Subcutaneous abdominal adipose tissue (tissue), 5 donors: ENCODE data around the gene ABLIM1.
A peak's percentile ranks its signal among the peaks of the same experiment; 100 is the strongest.

Source experiments
- H3K27ac ChIP-seq: one replicate; pipeline ENCODE4 v1.7.0; 2013; ENCODE audit warnings: low read depth, mild to moderate bottlenecking, inconsistent platforms, low read length, moderate library complexity
- H3K27me3 ChIP-seq, 5 donors: one replicate each; pipeline ENCODE4 v1.7.0; 2013; ENCODE audit warnings: low read length in 5 of 5, inconsistent platforms in 1 of 5; ENCODE audit not compliant: control insufficient read depth in 5 of 5, insufficient read depth in 4 of 5
- H3K36me3 ChIP-seq, 5 donors: one replicate each; pipeline ENCODE4 v1.7.0; 2013; ENCODE audit warnings: low read length in 5 of 5; ENCODE audit not compliant: control insufficient read depth in 5 of 5, insufficient read depth in 5 of 5
- H3K4me1 ChIP-seq, 5 donors: one replicate each; pipeline ENCODE4 v1.7.0; 2013; ENCODE audit warnings: low read length in 5 of 5, mild to moderate bottlenecking in 3 of 5, moderate library complexity in 1 of 5; ENCODE audit not compliant: control insufficient read depth in 5 of 5, insufficient read depth in 5 of 5
- H3K4me3 ChIP-seq, 5 donors: one replicate each; pipeline ENCODE4 v1.7.0; 2013; ENCODE audit warnings: low read length in 5 of 5, low read depth in 1 of 5
- H3K9ac ChIP-seq, 5 donors: one replicate each; pipeline ENCODE4 v1.7.0; 2013; ENCODE audit warnings: low read length in 5 of 5, mild to moderate bottlenecking in 4 of 5, moderate library complexity in 3 of 5
- H3K9me3 ChIP-seq, 5 donors: one replicate each; pipeline ENCODE4 v1.7.0; 2013; ENCODE audit warnings: low read length in 5 of 5; ENCODE audit not compliant: control insufficient read depth in 5 of 5
- donor health status: healthy.
- donor health status: healthy.
- donor health status: healthy.
- donor health status: healthy.
- donor health status: healthy.

ABLIM1 gene

DNA sequence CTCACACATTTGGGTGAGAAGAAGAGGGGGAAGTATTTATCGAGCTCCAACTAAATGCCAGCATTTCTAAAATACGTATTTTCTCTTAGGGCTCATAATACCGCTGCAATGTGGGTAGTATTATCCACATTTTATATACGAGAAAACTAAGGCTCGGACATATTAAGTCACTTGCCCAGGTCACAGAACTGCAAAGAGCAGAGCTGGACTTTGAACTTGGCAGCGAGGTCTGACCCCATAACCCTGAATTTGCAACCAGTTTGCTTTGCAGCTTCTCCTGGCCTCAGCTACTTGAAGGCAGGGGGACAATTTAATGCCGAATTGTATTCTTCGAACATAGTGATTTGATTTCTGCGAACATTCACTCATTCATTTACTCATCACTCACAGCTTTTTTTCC lies 7.2 kb downstream of the ABLIM1 start:
- H3K27me3 ChIP-seq, result no peaks in the 10 kb centered on the region
- H3K9me3 ChIP-seq, result no peaks in the 10 kb centered on the region
- H3K9ac ChIP-seq, result no peak overlapping the region
- H3K4me1 ChIP-seq, result peaks cover 3 to 73% (median 6%) of the 10 kb centered on the region in 5 donors
- H3K36me3 ChIP-seq, result peaks cover 0 to 3% (median 0%) of the 10 kb centered on the region in 5 donors
- H3K4me3 ChIP-seq, result no peak overlapping the region
- peak overlapping the region; percentile 58 for H3K27ac ChIP-seq

DNA sequence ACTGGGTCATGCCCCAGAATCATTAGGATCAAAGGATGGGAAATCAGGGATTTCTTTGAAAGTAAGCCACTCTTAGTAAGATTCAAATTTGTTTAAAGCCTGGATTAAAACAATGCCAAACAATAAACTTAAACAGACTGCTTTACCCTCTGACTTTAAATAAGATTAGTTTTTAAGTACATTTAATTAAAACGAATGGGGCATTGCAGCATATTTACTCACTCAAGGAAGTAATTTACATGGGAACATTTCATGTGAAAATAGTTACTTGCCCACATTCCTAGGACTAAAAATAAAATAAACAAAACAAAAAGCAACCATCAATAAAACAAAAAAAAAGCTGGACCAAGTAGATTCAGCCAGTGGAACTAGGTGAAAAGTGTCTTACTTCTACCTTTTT lies 7.8 kb downstream of the ABLIM1 start:
- Histone ChIP-seq H3K9me3 (no peaks in the 10 kb centered on the region), H3K9ac (no peak overlapping the region), H3K4me3 (no peak overlapping the region), H3K36me3 (peaks cover 0 to 3% (median 0%) of the 10 kb centered on the region in 5 donors), H3K27me3 (no peaks in the 10 kb centered on the region), H3K4me1 (peaks cover 3 to 73% (median 6%) of the 10 kb centered on the region in 5 donors), H3K27ac (peak overlapping the region; percentile 58)

DNA sequence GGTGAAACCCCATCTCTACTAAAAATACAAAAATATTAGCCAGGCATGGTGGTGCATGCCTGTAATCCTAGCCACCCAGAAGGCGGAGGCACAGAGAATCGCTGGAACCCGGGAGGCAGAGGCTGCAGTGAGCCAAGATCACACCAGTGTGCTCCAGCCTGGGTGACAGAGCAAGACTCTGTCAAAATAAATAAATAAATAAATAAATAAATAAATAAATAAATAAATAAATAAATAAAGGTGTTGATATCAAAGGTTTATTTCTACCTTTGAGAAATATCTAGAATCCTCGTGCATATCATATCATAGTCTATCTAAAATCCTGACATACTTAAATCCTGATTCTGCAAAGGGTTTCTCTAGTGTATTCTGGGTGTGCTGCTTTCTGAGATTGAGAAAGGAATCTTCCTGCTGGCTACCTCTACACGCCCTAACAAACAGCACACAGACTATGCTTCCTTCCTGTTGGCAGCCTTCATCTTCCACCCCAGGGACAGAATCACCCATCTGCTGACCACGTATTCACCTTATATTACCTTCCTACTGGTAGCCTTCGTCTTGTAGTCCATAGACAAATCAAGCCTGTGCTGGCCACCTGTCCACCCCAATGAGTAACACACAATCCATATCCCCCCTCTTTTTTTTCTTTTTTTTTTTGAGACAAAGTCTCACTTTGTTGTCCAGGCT lies 8.7 kb downstream of the ABLIM1 start:
- H3K27ac ChIP-seq, result peak overlapping the region; percentile 61
- H3K4me1 ChIP-seq, result peaks cover 3 to 68% (median 6%) of the 10 kb centered on the region in 5 donors
- no peaks in the 10 kb centered on the region for H3K9me3 ChIP-seq
- no peak overlapping the region for H3K4me3 ChIP-seq
- H3K36me3 ChIP-seq, result peaks cover 0 to 3% (median 0%) of the 10 kb centered on the region in 5 donors
- H3K9ac ChIP-seq, result no peak overlapping the region
- no peaks in the 10 kb centered on the region for H3K27me3 ChIP-seq

DNA sequence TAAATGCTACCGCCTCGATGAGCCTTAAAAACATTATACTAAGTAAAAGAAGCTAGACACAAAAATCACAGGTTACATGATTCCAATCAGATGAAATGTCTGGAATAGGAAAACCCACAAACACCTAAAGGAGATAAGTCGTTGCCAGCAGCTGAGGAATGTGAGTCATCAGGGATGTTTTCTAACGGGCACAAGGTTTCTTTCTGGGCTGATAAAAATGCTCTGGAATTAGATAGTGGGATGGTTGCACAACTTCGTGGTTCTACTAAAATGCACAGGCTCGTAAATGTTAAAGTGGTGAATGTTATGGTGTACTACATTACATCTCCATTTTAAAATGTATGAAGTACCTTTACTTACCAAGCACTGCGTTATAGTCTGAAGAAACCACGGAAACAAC lies 9.7 kb downstream of the ABLIM1 start:
- no peak overlapping the region for H3K4me3 ChIP-seq
- H3K9ac ChIP-seq, result no peak overlapping the region
- H3K27me3 ChIP-seq, result no peaks in the 10 kb centered on the region
- no peaks in the 10 kb centered on the region for H3K9me3 ChIP-seq
- peak overlapping the region; percentile 61 for H3K27ac ChIP-seq
- H3K4me1 ChIP-seq, result peaks cover 3 to 60% (median 6%) of the 10 kb centered on the region in 5 donors
- H3K36me3 ChIP-seq, result peaks cover 0 to 3% (median 0%) of the 10 kb centered on the region in 5 donors

DNA sequence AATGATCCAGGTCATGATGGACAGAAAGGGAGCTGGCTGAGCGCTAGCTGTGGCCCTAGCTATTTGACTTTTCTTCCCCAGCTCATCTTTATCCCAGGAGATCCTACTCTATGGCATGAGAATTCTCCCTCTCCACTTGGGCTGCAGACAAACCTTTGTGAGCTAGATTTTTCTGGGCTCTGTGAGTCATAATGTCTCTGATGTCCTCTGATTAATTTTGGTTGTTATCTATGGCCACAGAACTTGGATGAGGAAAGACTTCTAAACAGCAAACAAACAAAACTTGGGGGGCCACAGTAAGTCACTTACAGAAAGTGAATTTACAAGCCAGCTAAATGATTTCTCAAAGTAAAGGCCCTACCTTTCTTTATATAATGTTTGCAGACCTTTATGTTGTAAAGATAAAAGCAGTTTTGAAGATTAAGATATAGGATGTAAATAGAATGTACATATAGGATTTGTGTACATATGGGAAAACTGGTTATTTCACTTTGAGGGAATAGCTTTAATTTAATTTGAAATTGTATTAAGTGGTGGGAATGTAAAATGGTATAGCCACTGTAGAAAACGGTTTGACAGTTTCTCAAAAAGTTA lies 10.4 kb downstream of the ABLIM1 start:
- Histone ChIP-seq H3K4me3 (no peak overlapping the region), H3K27me3 (no peaks in the 10 kb centered on the region), H3K4me1 (peaks cover 3 to 59% (median 6%) of the 10 kb centered on the region in 5 donors), H3K36me3 (peaks cover 0 to 3% (median 0%) of the 10 kb centered on the region in 5 donors), H3K9ac (no peak overlapping the region), H3K27ac (peak overlapping the region; percentile 61), H3K9me3 (no peaks in the 10 kb centered on the region)

DNA sequence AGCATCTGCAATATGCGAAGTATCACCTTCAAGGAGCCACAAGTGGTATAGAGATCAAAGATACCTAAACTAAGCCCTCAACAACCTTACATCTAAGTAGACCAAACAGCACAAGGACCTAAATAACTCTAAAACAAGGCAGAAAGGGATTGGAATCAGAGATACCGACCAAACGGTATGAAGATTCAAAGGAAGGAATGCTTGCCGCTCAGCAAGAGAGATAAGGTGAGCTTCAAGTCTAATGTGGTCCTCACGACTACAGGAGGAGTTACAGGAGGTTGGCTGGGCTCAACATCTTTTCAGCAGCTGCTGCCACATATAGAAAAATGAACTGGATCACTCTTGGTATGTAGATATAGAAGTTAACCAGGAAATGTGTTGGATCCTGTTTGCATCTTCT lies 11.6 kb downstream of the ABLIM1 start:
- peaks cover 0 to 3% (median 0%) of the 10 kb centered on the region in 5 donors for H3K36me3 ChIP-seq
- H3K4me3 ChIP-seq, result no peak overlapping the region
- no peaks in the 10 kb centered on the region for H3K27me3 ChIP-seq
- peaks cover 0 to 48% (median 1%) of the 10 kb centered on the region in 5 donors for H3K4me1 ChIP-seq
- H3K9ac ChIP-seq, result no peak overlapping the region
- no peaks in the 10 kb centered on the region for H3K9me3 ChIP-seq
- no peak overlapping the region for H3K27ac ChIP-seq

DNA sequence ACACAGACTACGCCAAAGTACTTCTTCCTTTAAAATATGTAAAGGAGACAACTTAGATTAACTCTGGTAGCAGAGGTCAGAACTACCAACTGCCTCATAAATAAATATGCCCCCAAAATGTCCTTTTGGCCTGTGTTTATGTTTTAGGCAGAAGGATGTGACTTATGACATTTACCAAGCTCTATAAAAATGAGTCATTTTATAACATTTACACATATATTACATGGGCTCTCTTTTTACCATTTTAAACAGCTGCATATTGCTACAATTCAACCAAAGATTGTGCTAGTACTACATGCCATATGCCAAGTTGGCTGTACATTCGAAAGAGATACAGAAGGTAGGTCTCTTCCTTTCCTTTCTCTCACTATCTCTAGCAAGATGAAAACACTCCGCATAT lies 12.4 kb downstream of the ABLIM1 start:
- H3K27me3 ChIP-seq, result no peaks in the 10 kb centered on the region
- no peak overlapping the region for H3K4me3 ChIP-seq
- no peak overlapping the region for H3K9ac ChIP-seq
- no peak overlapping the region for H3K27ac ChIP-seq
- H3K36me3 ChIP-seq, result peaks cover 0 to 3% (median 0%) of the 10 kb centered on the region in 5 donors
- H3K4me1 ChIP-seq, result peaks cover 0 to 42% (median 1%) of the 10 kb centered on the region in 5 donors
- no peaks in the 10 kb centered on the region for H3K9me3 ChIP-seq

DNA sequence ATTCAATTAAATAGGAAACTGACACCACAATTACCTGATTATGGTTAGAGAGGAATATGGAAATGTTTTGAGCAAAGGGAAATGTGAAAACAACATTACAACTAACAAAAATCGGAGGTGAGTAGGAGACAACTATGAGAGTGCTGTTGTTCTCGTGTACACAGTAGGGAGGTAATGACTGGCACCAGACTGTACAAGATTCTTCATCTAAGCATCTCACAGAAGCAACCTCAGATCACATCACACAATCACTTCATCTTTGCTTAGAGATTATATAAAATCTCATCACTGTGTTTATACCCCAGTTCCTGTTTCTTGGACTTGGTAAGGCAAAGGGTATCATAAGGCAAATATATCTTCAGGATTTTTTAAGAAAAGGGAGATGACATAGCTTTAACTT lies 14.9 kb downstream of the ABLIM1 start:
- no peak overlapping the region for H3K9ac ChIP-seq
- no peaks in the 10 kb centered on the region for H3K9me3 ChIP-seq
- H3K27me3 ChIP-seq, result no peaks in the 10 kb centered on the region
- peaks cover 0 to 9% (median 0%) of the 10 kb centered on the region in 5 donors for H3K36me3 ChIP-seq
- no peak overlapping the region for H3K27ac ChIP-seq
- H3K4me3 ChIP-seq, result no peak overlapping the region
- peaks cover 0 to 21% (median 1%) of the 10 kb centered on the region in 5 donors for H3K4me1 ChIP-seq

DNA sequence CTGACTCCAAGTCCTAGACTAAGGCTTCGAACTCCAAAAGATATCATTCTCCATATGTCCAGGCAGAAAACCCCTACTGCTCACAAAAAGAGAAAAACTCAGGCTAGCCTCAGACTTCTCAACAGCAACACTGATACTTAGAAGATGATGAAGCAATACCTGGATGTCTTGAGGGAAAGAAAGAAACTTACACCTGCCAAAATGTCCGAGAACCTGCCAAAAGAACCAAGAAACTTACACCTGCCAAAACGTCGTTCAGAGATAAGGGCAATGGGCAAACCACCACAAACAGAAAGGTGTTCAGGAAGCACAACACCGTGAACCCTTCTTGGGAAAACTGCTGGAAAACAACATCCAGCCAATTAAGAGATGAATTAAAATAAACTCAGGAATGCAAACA lies 15.3 kb downstream of the ABLIM1 start:
- Histone ChIP-seq H3K36me3 (peaks cover 0 to 9% (median 0%) of the 10 kb centered on the region in 5 donors), H3K27me3 (no peaks in the 10 kb centered on the region), H3K4me1 (peaks cover 0 to 19% (median 1%) of the 10 kb centered on the region in 5 donors), H3K9ac (no peak overlapping the region), H3K4me3 (no peak overlapping the region), H3K27ac (no peak overlapping the region), H3K9me3 (no peaks in the 10 kb centered on the region)

DNA sequence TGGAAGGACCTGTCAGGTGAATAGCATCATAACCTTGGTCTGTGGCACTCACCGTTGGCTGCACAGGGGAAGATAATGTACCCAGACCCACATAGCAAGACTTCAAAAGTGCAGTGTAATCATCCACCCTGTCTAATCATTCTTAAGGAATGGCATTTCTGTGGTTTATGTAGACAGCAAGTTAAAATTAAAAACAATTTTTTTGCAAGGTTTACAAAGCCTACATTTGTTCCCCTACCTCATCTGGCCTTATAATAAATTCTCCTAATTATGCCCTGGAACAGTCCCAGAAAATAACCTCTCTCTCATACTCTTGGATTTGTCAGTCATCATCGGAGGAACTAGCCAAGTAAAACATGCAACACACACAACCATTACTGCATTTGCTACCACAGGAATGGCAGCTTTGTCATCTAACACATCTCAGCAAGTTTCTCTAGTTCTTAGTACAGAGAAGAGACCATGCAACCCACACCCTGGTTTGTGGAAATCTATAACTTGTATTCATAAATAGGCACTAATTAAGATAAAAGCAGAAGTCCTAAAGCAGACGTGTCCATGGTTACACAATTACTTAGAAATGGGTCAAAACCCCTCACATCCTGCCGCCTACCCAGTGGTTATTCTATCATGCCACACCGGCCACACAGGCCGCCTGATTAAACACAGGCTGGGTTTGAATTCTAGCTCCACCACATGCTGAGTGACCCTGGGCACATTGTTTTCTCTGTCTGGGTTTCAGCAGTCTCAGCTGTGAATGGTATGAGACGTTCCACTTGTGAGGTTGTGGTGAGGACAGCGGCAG lies 19.1 kb downstream of the ABLIM1 start:
- Histone ChIP-seq H3K36me3 (peaks cover 0 to 9% (median 0%) of the 10 kb centered on the region in 5 donors), H3K9me3 (no peaks in the 10 kb centered on the region), H3K4me3 (no peak overlapping the region), H3K9ac (no peak overlapping the region), H3K4me1 (peaks cover 0 to 23% (median 16%) of the 10 kb centered on the region in 5 donors), H3K27ac (no peak overlapping the region), H3K27me3 (no peaks in the 10 kb centered on the region)
